ENCODE data around the gene CASZ1.

The CASZ1 gene

DNA sequence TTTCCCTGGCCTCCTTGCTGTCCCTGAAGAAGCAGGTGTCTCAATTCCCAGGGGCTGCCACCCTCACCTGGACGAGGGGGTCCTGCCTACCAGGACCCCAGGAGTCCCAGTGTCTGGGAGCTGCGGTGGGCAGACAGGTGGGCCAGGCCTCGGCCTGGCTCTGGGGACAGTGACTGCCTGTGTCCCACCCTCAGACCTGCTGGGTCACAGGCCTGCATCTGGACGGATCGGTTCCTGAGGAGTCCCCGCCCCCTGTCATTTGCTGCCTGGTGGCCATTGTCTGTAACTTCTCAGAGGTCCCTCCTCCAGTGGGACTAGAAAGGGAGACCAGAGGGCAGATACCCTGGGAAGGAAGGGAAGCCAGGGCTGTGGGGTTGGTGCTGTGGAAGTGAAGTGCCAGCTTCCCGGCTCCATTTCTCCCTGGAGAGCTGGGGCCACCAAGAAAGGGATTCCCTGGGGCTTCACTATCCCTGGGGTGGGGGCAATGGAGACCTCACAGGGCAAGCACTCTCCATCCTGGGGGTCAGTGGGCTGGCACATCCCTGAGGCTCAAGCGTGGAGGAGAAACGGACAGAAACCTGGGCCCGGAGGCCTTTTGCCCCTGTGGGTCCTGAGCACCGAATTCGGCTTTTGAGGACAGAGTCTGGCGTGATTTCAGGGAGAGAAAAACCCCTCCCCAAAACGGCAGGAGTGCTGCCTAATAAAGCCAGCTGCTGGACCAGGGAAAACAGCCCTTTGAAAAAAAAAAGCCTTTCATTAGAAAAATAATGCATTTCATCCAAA is 164.4 kb downstream of the CASZ1 start:
- no peaks in the 10 kb centered on the region for H3K4me1 ChIP-seq (ENCODE audit: control insufficient read depth in 1 of 2, insufficient read depth in 1 of 2, low read depth in 1 of 2, low read length in 1 of 2)
- TF ChIP-seq, protein P1, sequence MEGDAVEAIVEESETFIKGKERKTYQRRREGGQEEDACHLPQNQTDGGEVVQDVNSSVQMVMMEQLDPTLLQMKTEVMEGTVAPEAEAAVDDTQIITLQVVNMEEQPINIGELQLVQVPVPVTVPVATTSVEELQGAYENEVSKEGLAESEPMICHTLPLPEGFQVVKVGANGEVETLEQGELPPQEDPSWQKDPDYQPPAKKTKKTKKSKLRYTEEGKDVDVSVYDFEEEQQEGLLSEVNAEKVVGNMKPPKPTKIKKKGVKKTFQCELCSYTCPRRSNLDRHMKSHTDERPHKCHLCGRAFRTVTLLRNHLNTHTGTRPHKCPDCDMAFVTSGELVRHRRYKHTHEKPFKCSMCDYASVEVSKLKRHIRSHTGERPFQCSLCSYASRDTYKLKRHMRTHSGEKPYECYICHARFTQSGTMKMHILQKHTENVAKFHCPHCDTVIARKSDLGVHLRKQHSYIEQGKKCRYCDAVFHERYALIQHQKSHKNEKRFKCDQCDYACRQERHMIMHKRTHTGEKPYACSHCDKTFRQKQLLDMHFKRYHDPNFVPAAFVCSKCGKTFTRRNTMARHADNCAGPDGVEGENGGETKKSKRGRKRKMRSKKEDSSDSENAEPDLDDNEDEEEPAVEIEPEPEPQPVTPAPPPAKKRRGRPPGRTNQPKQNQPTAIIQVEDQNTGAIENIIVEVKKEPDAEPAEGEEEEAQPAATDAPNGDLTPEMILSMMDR (IDR thresholded peaks at IDR 0.05): no peak
- peaks cover 21% of the 10 kb centered on the region for H3K27me3 ChIP-seq
- H3K36me3 ChIP-seq: peaks cover 22% of the 10 kb centered on the region
- no peak overlapping the region for H3K4me3 ChIP-seq (ENCODE audit: low read depth in 1 of 2, low read length in 1 of 2)
- no peak overlapping the region for H3K27ac ChIP-seq
- no peaks in the 10 kb centered on the region for H3K9me3 ChIP-seq

DNA sequence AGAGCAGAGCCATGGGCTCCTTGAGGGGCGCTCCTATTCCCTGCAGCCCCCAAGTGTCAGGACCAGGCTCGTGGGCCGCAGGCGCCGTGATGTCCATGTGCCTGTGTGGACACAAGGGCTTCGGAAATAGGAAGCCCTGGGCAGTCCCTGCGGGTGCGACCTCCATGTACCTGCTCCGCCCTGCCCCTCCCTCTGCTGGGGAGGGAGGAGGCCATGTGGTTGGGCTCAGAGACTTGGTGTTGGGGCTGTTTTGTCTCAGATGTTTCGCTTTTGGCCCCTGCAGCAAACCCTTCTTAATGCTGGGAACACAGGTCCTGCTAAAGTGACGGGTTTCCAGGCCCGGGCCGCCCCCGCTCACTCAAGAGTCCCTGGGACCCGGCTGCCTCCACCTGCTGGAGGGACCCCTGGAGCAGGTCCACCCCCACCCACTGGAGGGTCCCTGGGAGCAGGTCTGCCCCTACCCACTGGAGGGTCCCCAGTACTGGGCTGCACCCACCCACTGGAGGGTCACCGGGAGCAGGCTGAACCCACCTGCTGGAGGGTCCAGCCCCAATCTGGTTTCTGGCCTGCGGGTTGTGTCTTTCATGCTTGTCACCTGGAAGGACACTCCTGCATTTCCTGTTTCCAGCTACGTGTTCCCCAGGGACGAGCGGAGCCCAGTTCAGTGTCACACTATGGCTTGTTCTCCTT is 165.2 kb downstream of the CASZ1 start:
- peaks cover 13% of the 10 kb centered on the region for H3K27me3 ChIP-seq
- no peak overlapping the region for H3K27ac ChIP-seq
- TF ChIP-seq, protein P1 (IDR thresholded peaks at IDR 0.05): no peak
- H3K36me3 ChIP-seq: peaks cover 22% of the 10 kb centered on the region
- H3K4me3 ChIP-seq (ENCODE audit: low read depth in 1 of 2, low read length in 1 of 2): no peak overlapping the region
- H3K9me3 ChIP-seq: no peaks in the 10 kb centered on the region
- no peaks in the 10 kb centered on the region for H3K4me1 ChIP-seq (ENCODE audit: control insufficient read depth in 1 of 2, insufficient read depth in 1 of 2, low read depth in 1 of 2, low read length in 1 of 2)

DNA sequence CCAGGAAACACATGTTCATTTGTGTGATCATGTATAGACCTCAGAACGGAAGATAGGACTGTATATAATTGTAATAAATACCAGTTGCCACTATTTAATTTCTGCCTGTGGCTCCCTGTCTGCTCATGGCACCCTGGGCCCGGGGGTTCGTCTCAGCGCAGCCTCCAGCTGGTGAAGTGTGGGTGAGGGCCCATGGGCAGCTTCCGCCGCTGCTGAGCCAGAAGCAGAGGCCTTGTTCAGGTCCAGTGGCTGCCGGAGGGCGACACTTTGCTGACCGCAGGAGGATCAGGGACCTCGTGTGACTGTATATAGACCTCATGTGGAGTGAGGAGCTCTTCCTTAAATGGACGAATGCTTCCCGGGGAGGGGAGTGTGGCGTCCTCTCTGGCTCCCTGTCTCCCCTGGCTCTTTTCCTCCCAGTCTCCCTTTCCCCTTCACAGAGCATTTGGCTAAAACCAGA is 165.8 kb downstream of the CASZ1 start:
- H3K27me3 ChIP-seq: peaks cover 7% of the 10 kb centered on the region
- no peaks in the 10 kb centered on the region for H3K9me3 ChIP-seq
- no peak overlapping the region for H3K27ac ChIP-seq
- no peaks in the 10 kb centered on the region for H3K4me1 ChIP-seq (ENCODE audit: control insufficient read depth in 1 of 2, insufficient read depth in 1 of 2, low read depth in 1 of 2, low read length in 1 of 2)
- H3K4me3 ChIP-seq (ENCODE audit: low read depth in 1 of 2, low read length in 1 of 2): no peak overlapping the region
- peaks cover 22% of the 10 kb centered on the region for H3K36me3 ChIP-seq
- TF ChIP-seq, protein P1 (IDR thresholded peaks at IDR 0.05): no peak

DNA sequence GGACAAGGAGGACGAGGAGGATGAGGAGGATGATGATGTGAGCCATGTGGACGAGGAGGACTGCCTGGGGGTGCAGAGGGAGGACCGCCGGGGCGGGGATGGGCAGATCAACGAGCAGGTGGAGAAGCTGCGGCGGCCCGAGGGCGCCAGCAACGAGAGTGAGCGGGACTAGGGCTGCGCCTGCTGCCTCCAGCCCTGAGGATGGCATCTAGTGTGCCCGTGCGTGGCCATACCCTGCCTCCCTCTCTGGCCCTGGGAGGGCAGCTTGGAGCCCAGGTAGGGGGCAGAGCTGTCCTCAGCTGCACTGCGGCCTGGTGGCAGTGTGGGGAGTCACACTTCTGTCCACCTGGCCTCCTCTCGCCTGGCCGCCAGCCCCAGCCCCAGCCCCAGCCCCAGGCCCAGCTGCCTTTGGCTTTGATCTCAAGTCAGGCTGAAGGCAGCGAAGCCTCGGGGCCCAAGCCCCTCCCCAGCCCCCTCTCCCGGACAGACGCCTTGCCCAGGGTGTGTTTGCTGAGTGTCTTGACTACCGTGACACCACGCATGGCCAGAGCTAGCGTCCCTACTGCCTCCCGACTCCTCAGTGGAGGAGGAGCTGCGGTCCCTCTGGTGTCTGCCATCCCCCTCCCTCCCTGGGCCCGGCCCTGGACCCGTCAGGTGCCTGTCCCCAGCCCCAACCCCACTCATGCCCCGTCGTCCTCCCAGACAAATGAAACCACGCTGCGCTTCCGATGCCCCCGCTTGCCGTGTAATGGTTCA is 166.5 kb downstream of the CASZ1 start:
- Histone ChIP-seq H3K27me3 (peaks cover under 1% of the 10 kb centered on the region), H3K4me3 (ENCODE audit: low read depth in 1 of 2, low read length in 1 of 2) (no peak overlapping the region), H3K9me3 (no peaks in the 10 kb centered on the region), H3K27ac (no peak overlapping the region), H3K4me1 (ENCODE audit: control insufficient read depth in 1 of 2, insufficient read depth in 1 of 2, low read depth in 1 of 2, low read length in 1 of 2) (no peaks in the 10 kb centered on the region), H3K36me3 (peaks cover 22% of the 10 kb centered on the region)
- TF ChIP-seq, protein P1 (IDR thresholded peaks at IDR 0.05): no peak

DNA sequence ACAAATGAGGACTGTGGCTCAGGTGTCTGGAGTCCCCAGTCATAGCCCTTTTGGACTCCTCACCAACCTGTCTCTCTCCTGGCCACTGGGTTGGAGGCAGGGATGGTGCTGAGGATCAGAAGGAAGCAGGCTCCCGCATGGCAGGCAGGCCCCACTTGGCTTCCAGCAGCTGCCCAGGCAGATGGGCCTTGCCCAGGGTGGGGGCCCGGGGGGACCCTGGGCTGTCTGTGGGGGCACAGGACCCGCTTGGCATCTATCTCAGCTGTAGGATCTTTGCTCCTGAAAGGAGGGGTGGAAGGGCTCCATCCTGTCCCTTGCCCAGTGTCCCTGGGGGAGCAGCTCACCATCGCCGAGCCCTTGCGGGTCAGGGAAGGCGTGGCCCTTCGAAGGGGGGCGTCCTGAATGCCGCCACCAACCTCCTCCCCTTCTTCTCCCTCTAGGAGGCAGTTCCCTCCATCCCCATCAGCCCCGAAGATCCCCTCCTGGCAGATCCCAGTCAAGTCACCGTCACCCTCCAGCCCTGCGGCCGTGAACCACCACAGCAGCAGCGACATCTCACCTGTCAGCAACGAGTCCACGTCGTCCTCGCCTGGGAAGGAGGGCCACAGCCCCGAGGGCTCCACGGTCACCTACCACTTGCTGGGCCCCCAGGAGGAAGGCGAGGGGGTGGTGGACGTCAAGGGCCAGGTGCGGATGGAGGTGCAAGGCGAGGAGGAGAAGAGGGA is 167.2 kb downstream of the CASZ1 start:
- H3K36me3 ChIP-seq: peaks cover 28% of the 10 kb centered on the region
- H3K9me3 ChIP-seq: no peaks in the 10 kb centered on the region
- H3K27ac ChIP-seq: no peak overlapping the region
- H3K4me3 ChIP-seq (ENCODE audit: low read depth in 1 of 2, low read length in 1 of 2): no peak overlapping the region
- no peaks in the 10 kb centered on the region for H3K27me3 ChIP-seq
- TF ChIP-seq, protein P1 (IDR thresholded peaks at IDR 0.05): no peak
- H3K4me1 ChIP-seq (ENCODE audit: control insufficient read depth in 1 of 2, insufficient read depth in 1 of 2, low read depth in 1 of 2, low read length in 1 of 2): no peaks in the 10 kb centered on the region
